ENCODE results near the gene FILIP1L.

The FILIP1L gene

GRCh38 chr3:100005665-100006393 is 108.5 kb downstream of the FILIP1L start:
- DNase-seq: no peak

- DNase-seq: no peak
These were observed 109.4 kb downstream of the FILIP1L start for GRCh38 chr3:100004931-100005330.

GRCh38 chr3:100003609-100004503 is 110.4 kb downstream of the FILIP1L start:
- DNase-seq: no peak

GRCh38 chr3:100002599-100003350 is 111.5 kb downstream of the FILIP1L start:
- no peak for DNase-seq

GRCh38 chr3:100001526-100002270 is 112.6 kb downstream of the FILIP1L start:
- no peak for DNase-seq

- DNase-seq: no peak
These were observed 113.2 kb downstream of the FILIP1L start for GRCh38 chr3:100001083-100001482.

- DNase-seq: no peak
These were observed 114.8 kb downstream of the FILIP1L start for GRCh38 chr3:99999536-99999935.

- DNase-seq: no peak
These were observed 117.0 kb downstream of the FILIP1L start for GRCh38 chr3:99997293-99997692.

GRCh38 chr3:99990179-99990578 is 124.1 kb downstream of the FILIP1L start:
- DNase-seq: no peak

- DNase-seq: no peak
These were observed 129.6 kb downstream of the FILIP1L start for GRCh38 chr3:99984668-99985067.

GRCh38 chr3:99984139-99984538 is 130.2 kb downstream of the FILIP1L start:
- DNase-seq: no peak

- no peak for DNase-seq
These were observed 131.7 kb downstream of the FILIP1L start for GRCh38 chr3:99982650-99983049.

- DNase-seq: no peak
These were observed 133.2 kb downstream of the FILIP1L start for GRCh38 chr3:99981138-99981537.

GRCh38 chr3:99980606-99981005 is 133.7 kb downstream of the FILIP1L start:
- no peak for DNase-seq

- DNase-seq: no peak
These were observed 136.1 kb downstream of the FILIP1L start for GRCh38 chr3:99978221-99978620.

- no peak for DNase-seq
These were observed 137.7 kb downstream of the FILIP1L start for GRCh38 chr3:99976584-99976983.

GRCh38 chr3:99974989-99975388 is 139.3 kb downstream of the FILIP1L start:
- DNase-seq: no peak

GRCh38 chr3:99972380-99973104 is 141.8 kb downstream of the FILIP1L start:
- DNase-seq: no peak

GRCh38 chr3:99971761-99972160 is 142.5 kb downstream of the FILIP1L start:
- no peak for DNase-seq

GRCh38 chr3:99970198-99970597 is 144.1 kb downstream of the FILIP1L start:
- no peak for DNase-seq

- DNase-seq: no peak
These were observed 145.2 kb downstream of the FILIP1L start for GRCh38 chr3:99969136-99969535.

- no peak for DNase-seq
These were observed 146.5 kb downstream of the FILIP1L start for GRCh38 chr3:99967796-99968195.
